HG03095 (cell line): ENCODE data around the gene SCTR.
A peak's percentile ranks its signal among the peaks of the same experiment; 100 is the strongest.

Experiments
- ATAC-seq: cut with Tn5 transposase; IDR thresholded peaks from one replicate; pipeline ENCODE4 v1.9.1; 2021; ENCODE audit warnings: moderate library complexity; ENCODE audit not compliant: unreplicated experiment

SCTR gene

GRCh38 chr2:119488245-119489214 is 35.8 kb downstream of the SCTR start:
- peak; percentile 24 for ATAC-seq

GRCh38 chr2:119487434-119488244 is 36.6 kb downstream of the SCTR start:
- ATAC-seq, result peak; percentile 66

GRCh38 chr2:119486886-119487285 is 37.4 kb downstream of the SCTR start:
- ATAC-seq, result no peak

GRCh38 chr2:119486196-119486827 is 38.0 kb downstream of the SCTR start:
- no peak for ATAC-seq

GRCh38 chr2:119485336-119486110 is 38.8 kb downstream of the SCTR start:
- no peak for ATAC-seq

- ATAC-seq, result no peak
Measured at GRCh38 chr2:119484834-119485233, 39.4 kb downstream of the SCTR start.

- no peak for ATAC-seq
Measured at GRCh38 chr2:119483896-119484718, 40.2 kb downstream of the SCTR start.

- ATAC-seq, result no peak
Measured at GRCh38 chr2:119483395-119483753, 40.9 kb downstream of the SCTR start.

GRCh38 chr2:119482481-119483394 is 41.5 kb downstream of the SCTR start:
- no peak for ATAC-seq

- ATAC-seq, result no peak
Measured at GRCh38 chr2:119481501-119482455, 42.5 kb downstream of the SCTR start.

- no peak for ATAC-seq
Measured at GRCh38 chr2:119480718-119481142, 43.6 kb downstream of the SCTR start.

GRCh38 chr2:119480184-119480583 is 44.1 kb downstream of the SCTR start:
- no peak for ATAC-seq

- ATAC-seq, result no peak
Measured at GRCh38 chr2:119478978-119479295, 45.3 kb downstream of the SCTR start.

GRCh38 chr2:119478188-119478977 is 45.9 kb downstream of the SCTR start:
- ATAC-seq, result no peak

GRCh38 chr2:119477113-119477505 is 47.2 kb downstream of the SCTR start:
- no peak for ATAC-seq

GRCh38 chr2:119476301-119477112 is 47.8 kb downstream of the SCTR start:
- ATAC-seq, result no peak
